GM19351 (cell line): Measurements from ENCODE around the gene UBAC2.

Experiments
- ATAC-seq: cut with Tn5 transposase; IDR thresholded peaks from one replicate; pipeline ENCODE4 v1.9.1; 2021; ENCODE audit warnings: mild to moderate bottlenecking, moderate library complexity; ENCODE audit not compliant: unreplicated experiment

Gene UBAC2

DNA sequence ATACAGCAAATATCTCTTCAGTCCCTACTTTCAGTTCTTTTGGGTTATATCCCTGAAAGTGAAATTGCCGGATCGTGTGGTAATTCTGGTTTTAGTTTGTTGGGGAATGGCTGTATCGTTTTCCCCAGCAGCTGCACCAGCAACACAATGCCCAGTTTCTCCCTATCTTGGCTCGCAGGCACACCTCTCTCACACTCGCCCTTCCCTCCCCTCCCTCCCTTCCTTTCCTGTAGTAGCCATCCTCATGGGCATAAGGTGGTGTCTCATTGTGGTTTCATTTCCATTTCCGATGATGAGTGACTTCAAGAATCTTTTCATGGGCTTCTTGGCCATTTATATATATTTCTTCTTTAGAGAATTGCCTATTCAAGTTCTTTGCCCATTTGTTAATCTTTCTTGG, 66.2 kb downstream of the UBAC2 start:
- ATAC-seq, result no peak

DNA sequence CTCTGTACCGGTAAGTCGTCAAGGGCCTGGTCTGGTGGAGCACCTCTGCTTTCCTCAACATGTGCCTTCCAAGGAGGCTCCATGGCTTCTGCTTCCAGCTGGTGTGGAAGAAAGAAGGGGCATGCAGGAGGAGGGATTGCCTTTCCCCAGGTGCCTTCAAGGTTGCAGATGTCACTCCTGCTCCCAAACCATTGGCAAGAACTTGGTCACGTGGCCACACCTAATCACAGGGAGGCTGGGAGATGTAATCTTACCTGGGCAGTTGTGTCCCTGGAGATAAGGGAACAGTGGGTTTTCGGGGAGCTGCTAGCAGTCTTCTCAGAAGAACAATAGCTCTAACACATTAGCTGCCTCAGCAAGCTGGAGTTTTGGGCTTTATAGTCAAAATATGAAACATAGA, 67.3 kb downstream of the UBAC2 start:
- no peak for ATAC-seq

DNA sequence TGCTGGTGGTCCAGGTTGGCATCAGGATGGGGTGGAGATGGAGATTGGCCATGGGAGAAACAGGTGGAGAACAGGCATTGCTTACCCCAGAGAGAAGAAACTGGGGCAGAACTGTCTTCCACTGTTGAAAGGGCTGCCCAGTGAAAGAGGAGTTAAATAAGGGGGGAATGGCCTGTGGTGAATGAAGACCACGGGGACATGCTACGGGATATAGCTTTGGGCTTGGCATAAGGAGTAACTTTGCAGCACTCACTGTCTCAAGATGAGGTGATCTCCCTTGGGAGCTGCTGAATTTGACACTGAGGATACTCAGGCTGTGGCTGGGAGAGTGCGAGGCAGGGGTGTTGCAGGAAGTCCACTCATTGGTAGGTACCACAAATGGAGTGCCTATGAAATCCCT, 68.2 kb downstream of the UBAC2 start:
- ATAC-seq, result no peak

DNA sequence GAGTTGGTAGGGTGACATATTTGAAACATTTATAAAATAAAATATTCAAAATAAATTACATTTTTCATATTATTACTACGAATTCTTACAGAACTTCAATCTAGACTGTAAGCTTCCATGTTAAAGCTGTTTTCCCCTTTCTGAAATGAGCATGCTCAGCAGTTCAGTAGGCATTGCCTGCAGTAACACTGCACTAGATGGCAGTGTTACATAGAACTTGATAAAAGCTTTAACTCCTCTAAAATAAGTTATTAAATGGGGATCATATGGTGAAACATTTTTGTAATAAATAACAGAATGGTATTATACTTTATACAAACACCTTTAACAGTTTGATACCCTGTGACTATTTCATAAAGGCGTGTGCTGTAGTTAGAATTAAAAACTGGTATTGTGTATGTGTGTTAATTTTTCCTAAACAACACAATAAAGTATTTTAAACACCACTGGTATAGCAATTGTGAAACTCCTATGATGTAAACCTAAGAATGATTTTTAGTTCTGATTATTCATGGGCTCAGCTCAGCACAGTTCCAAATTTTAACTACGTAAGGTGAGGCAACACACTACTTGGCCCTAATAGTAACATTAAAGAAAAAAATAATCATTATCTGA, 69.1 kb downstream of the UBAC2 start:
- ATAC-seq, result peak; percentile 82

DNA sequence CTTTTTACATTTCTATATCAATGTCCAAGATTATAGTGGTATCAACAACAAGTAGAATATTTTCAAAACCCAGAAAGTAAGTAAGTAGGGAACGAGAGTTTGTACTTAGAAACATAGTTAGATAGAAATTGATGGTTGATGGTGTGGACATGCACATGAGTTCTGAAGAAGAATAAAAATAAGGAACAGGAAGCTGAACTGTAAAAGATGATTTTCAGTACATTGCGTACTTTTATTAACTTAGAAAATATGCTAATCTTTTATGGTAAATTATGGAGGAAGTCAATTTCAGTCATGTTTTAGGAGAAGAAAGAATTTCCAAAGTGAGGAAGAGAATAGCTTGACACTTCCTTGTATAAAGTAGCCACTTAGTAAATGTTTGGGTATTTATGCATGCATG, 69.9 kb downstream of the UBAC2 start:
- ATAC-seq, result no peak

DNA sequence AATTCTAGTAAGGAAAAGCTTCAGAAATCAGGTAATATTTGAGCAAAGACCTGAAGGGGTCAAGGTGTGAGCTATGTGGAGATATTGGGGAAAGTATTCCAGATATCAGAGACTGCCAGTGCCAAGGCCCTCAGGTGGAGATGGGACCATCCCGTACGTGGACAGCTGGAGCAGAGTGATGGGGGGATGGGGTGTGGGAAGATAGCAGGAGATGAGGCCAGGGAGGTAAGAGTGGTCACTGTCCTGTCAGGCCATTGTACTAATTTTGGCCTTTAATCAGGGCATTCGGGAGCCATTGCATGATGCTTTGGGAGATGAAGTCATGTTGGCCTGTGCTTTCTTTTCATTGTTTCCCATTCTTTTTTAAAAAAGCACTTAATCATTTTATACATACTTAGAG, 70.6 kb downstream of the UBAC2 start:
- ATAC-seq, result no peak

DNA sequence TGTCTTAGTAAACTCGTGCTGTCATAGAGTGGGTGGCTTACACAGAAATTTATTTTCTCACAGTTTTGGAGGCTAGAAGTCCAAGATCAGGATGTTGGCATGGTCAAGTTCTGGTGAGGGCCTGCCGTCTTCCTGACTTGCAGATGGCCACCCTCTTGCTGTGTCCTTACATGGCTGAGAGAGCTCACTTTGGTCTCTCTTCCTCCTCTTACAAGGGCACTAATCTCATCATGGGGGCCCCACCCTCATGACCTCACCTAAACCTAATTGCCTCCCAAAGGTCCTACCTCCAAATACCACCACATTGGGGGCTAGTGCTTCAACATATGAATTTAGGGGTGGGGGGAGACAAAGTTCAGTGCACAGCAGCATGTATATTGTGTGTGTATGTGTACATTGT, 71.8 kb downstream of the UBAC2 start:
- no peak for ATAC-seq

DNA sequence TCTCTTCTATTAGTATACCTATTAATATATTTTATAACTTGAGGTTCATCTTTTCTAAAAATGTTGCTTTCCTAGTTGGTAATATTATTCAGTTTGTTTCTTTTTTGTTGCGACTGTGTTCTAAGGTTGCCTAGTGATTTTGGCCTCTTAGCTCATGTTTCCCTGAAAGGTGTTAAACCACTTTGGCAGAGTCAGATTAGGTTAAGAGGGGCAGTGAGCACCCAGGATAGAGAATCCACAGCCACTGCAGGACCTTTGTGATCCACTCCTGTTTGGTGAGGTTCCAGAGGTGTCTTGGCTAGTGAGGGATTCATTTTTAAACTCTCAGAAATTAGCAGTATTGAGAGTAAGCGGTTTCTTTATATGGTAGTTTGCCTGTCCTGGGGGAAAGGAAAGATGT, 72.5 kb downstream of the UBAC2 start:
- ATAC-seq, result no peak

DNA sequence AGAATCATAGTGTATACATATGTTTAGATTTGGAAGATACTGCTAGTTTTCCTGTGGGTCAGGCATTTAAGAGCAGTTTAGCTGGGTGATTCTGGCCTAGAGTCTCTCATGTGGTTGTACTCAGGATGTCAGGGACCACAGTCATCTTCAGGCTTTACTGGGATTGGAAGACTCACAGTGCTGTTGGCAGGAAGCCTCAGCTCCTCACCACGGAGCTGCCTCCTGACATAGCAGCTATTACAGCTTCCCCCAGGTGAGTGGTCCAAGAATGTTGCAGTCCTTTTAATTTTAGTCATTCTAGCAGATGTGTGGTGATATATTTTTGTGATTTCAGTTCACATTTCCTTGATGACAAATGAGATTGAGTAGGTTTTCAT, 74.4 kb downstream of the UBAC2 start:
- ATAC-seq, result no peak

DNA sequence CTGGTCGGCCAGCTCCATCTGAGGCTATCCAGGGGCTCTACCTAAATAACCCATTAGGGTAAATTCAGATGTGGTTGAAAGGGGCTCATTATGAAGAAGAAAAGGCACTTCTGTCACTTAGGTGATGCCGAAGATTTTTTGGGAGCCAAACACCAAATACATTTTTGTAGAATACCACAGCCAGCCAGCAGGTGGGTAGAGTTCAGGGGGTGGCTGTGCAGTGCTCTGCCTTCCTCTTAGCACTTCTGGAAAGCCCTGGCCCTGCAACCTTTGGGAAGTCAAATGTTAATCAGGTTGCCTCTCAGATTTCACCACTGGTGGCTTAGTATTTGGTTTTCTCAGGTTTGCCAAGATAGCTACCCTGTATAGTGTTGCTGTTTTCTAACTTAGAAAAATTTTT, 76.1 kb downstream of the UBAC2 start:
- ATAC-seq, result no peak

DNA sequence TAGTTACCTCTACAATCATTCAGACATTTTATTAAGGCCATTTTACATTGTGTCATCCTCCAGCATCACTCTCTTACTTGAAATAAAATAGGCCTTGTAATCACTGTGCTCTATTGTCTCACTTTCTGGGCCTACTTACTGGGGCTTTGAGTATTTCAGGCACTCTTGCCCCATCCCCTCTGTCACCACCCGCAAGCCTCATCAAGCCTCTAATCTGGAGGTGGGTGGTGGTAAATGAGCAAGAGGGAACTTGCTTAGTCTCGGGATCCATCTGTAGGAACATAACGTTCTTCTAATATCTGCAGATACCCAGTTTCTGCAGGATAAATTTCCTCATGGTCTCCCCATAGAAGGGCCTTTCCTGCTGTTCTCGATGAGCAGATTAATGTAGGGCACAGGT, 77.0 kb downstream of the UBAC2 start:
- ATAC-seq, result no peak

DNA sequence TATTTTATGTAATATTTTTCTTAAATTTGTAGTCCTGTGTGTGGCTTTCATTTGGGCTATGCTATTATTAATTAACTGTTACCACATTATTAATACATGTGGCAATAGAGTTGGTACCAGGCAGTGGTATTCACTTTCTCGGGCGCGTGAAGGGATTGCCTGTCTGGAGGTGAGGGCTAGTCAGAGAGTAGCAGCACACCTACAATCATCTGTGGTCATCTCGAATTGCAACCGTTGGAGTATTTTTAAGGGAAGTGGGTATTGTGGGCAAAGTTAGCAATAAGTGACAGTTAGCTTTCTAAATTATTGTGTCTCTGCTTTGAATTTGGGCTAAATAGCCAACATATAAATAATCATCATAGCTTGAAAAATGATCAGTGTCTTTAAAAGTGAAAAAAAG, 77.5 kb downstream of the UBAC2 start:
- ATAC-seq, result no peak

DNA sequence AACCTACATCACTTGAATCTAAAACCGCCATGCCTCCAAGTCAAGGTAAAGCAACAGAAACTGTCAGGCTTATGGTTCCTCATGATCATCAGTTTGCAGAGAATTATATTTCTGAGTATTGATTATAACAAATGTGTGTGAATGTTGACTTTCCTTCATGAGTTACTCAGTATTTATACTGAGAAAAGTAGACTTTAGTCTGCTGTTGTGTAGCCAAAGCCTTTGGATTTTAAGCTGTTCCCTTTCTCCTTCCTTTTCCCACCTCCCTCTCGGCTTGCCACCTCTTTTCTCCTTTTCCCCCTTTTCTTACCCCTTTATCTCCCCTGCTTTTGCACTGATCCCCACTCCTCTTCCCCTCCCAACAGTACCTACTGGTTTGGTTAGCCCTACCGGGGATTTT, 78.2 kb downstream of the UBAC2 start:
- ATAC-seq, result no peak

DNA sequence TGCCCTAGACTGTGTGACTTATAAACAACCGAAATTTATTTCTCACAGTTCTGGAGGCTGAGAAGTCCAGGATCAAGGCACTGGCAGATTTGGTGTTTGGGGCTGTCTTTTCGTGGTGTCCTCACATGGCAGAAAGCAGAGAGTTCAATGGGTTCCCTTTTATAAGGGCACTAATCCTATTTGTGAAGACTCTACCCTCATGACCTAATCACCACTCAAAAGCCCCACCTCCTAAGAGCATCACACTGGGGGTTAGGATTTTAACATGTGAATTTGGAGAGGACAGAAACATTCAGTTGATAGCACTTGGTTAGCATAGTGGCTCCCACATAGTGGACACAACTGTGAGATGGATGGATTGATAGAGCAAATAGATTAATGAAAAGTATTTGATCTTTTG, 79.0 kb downstream of the UBAC2 start:
- no peak for ATAC-seq

DNA sequence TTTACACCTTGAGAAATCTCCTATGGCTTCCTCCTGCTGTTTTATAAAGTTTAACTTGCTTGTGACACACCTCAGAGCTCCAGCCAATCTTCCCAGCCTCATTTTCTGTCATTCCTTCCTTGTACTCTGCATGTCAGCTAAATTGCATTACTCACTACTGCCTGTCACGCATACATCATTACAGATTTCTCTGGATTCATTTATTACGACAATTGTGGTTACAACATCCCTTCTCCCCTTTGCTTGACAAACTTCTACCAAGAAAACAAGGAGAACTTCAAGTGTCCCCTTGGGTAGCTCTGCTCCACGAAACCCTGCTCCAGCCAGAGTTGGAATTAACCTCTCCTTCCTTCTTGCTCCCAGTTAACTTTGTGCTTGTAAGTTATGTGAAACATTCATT, 79.5 kb downstream of the UBAC2 start:
- ATAC-seq, result no peak

DNA sequence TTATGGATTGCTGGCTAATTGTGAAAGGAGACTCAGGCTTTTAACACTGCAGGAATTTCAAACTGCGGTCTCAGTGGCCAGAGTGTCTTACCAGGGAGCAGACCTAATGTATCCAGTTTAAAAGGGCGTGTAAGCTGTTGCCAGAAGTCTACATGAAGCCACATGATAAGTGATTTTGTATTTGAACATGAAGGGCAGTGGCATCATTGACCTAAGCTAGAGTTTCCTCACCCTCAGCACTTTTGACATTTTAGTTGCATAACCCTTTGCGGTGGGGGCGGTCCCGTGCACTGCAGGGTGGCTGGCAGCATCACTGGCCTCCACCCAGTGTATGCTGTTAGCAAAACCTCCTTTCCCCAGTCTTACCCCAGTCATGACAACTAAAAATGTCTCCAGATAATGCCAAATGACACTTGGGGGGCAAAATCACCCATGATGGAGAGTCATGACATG, 81.2 kb downstream of the UBAC2 start:
- ATAC-seq, result peak; percentile 75

DNA sequence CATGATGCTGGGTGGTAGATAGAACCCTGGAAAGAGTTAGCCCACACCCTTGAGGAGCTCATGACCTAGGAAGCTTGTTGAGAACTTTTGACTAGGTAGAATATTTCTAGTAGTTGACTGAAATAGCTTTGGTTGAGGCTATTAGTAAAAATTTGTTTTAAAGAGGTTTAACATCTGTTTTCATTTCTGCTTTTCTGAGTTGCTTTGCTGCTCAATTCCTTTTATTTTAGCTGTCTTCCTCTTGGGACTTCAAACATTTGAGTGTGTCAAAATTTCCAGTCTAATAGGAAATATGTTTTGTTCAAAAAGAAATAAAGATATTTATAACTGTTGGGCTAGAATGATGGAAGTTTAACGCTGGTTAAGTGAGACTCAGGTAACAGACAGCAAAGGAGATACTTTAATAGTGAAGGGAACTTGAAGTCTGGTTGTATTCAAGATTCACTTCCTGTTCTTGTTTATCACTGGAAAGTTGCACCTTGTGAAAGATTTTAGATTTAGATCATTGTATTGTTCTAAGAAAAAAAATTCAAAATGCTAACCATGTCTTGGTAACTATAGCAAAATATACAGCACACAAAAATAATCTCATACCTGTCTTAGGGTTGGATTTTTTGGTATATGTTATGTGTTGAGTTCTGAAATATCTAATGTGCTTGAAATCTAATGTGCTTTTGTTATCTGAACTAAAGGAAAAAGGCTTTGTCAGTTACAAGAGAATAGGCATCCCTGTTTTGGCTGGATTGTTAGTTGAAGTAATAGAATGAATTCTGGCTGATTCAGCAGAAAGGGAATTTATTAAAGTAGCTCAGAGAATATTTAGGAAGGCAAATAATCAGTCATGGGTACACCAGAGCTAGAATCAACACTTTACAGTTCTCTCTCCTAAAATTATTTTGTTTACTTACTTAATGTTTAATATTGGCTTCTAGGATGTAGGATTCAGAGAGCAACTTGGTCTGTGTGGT, 81.9 kb downstream of the UBAC2 start:
- ATAC-seq, result peak; percentile 67

DNA sequence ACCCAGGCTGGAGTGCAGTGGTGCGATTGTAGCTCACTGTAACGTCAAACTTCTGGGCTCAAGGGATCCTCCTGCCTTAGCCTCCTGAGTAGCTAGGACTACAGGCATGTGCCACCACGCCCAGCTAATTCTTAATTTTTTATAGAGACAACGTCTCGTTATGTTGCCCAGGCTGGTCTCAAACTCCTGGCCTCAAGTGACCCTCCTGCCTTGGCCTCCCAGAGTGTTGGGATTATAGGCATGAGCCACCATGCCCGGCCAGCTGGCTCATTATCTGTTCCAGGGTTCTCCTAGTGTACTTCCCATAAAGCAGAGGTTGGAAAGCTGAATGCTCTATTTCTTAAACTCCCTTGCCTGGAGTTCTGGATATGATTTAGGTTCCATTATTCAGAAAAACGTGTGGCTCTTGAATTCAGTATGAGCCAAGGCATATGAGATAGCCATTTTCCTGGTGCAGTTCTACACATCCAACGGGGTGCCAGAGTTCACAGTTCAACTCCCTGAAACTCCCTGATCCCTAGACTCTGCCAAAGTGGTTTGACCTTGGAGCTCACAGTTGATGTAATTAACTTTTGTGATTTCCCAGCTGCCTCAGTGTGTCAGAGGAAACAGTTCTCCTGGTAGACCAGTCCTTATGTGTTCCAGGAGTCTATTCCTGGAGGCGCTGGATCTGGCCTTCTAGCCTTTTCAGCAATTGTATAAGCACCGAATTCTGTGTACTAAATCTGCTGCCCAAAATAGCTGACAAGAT, 85.0 kb downstream of the UBAC2 start:
- no peak for ATAC-seq

DNA sequence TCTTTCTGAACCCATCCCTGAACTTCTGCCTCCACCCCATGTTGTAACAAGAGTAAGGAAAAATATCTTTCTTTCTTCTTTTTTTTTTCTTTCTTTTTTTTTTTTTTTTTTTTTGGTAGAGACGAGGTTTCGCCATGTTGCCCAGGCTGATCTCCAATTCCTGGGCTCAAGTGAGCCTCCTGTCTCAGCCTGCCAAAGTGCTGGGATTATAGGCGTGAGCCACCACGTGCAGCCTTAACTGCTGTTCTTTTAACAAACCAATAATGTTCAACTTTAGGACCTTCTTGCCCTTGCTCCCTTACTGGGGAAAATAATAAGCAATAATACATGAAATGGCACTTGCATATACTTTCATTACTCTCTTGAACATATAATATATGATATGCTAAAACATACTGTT, 86.9 kb downstream of the UBAC2 start:
- ATAC-seq, result peak; percentile 2

DNA sequence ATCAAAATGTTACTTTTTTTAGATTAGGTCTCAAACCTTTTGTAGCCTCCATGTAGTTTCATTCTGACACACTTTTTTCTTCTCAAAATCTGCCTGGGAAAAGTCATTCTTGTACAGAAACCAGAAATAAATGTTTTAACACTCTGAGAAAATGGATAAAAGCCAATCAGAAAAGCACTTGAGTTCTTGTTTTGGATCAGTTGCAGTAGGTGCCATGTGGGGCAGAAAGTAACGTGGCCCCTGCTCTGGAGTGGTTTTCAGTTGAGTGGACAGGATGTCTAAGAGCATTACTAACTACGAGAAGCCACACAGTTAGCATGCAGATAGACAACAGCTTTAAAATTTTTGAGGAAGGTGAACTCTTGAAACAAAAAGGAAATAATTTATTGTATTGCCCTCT, 87.4 kb downstream of the UBAC2 start:
- peak; percentile 91 for ATAC-seq

DNA sequence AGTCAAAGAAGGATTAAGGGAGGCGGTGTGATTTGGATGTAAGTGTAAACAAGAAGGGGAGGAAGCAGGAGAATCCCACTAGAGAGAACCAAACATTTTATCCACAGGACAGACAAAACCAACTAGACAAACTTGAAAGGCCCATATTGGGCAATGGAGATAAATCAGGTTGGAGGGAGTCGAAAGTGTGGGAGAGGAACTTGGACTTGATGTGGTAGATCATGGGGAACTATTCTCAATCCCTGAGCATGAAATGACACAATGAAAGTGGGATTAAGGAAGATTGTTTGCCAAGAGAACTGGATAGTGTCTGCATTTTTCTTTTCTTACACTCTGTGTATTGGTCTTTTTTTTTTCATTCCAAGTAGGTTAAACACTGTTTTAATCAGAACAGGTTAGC, 88.6 kb downstream of the UBAC2 start:
- no peak for ATAC-seq
